ENCODE results near the gene GUCD1. TPM values are rescaled to one million over a fixed set of nuclear protein-coding genes. Genes with fewer than 3 reads are reported as not detected.

GUCD1 gene
- total RNA-seq, 1 experiment from 2014 or later: 48.7 TPM

GRCh38 chr22:24592851-24593558 is 38.1 kb upstream of the GUCD1 start, which contains the start of gene LRRC75B (continued):
- TF ChIP-seq SRF (IDR thresholded peaks at IDR 0.05; ENCODE audit: low read depth) (no peak), EZH2 (IDR thresholded peaks at IDR 0.05) (no peak), EGR1 (IDR thresholded peaks at IDR 0.05; ENCODE audit: low read depth) (no peak)

DNA sequence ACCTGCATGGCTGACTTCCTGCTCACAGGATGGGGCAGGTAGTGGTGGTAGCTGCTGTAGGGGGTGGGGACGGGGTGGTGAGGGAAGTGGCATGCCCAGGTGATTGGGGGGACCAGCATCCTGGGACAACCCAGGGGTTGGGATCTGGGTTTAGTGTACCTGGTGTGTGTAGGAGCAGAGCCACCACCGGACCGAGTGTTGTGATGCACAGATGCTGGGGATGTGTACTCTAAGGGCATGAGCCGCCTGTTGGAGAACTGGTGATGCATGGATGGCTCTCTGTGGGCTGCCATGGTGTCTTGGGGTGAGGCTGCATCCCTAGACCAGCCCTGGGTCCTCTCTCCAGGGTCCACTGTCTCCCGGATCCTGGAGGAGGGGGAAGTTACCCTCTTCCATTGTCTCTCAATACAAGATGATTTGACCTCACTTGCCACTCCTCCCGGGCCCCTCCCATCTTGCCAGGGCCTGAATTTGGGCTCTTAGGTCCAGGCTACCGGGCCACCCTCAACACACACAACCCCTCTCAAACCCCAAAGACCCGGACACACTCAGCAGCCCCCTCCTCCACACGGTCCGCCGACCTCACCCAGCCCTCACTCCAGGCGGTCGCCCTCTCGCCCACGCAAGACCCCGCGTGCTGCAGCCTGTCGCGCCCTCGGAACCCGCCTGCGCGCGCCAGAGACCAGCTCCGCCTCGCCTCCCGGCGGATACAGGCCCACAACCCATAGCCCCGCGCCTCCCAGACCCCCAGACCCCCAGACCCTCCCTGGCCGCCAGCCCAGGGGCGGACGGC is 37.3 kb upstream of the GUCD1 start:
- TSS peak; percentile 70 for BruUV-seq (replicated peaks)
- H2AFZ ChIP-seq (ENCODE audit: low read depth, low read length, poor library complexity, severe bottlenecking): no peak overlapping the region
- RAD21 ChIA-PET (ENCODE audit: low non-redundant PET in 1 of 2, low total read pairs in 2 of 2, uncharacterized antibody in 2 of 2, unreplicated experiment in 2 of 2): no interaction called here
- no peaks in the 10 kb centered on the region for H3K27me3 ChIP-seq (ENCODE audit: insufficient read depth, low read length)
- H4K20me1 ChIP-seq (ENCODE audit: insufficient read depth): no peaks in the 10 kb centered on the region
- H3K27ac ChIP-seq (ENCODE audit: low read depth, low read length): peak overlapping the region; percentile 65; the same call in 1 of the 2 replicates
- CTCF ChIA-PET: no interaction called here
- H3K79me2 ChIP-seq (ENCODE audit: insufficient read depth, low read length): no peaks in the 10 kb centered on the region
- DNase-seq (ENCODE audit: low read depth, low spot score): no peak
- intact Hi-C loops (cut with micrococcal nuclease): no loop called here
- H3K9me2 ChIP-seq (ENCODE audit: insufficient read depth): no peaks in the 10 kb centered on the region
- peak overlapping the region; percentile 73 for H3K9ac ChIP-seq (ENCODE audit: low read length)
- H3K36me3 ChIP-seq (ENCODE audit: control insufficient read depth in 1 of 2, insufficient read depth in 2 of 2, low read length in 2 of 2): no peaks in the 10 kb centered on the region
- POLR2A ChIA-PET: no interaction called here
- H3K4me1 ChIP-seq (ENCODE audit: control insufficient read depth in 1 of 2, insufficient read depth in 2 of 2, low read length in 2 of 2): peaks cover 8 to 20% of the 10 kb centered on the region in 2 experiments
- TF ChIP-seq SRF (IDR thresholded peaks at IDR 0.05; ENCODE audit: low read depth) (no peak), EGR1 (IDR thresholded peaks at IDR 0.05; ENCODE audit: low read depth) (peak; percentile 75)
- H3K4me2 ChIP-seq (ENCODE audit: low read length): peak overlapping the region; percentile 96
- peak overlapping the region; percentile 62 to 68 for H3K4me3 ChIP-seq (replicated peaks in 1 of 2; ENCODE audit: low read depth in 1 of 2, low read length in 2 of 2)
- ATAC-seq: peak; percentile 43
- H3K9me3 ChIP-seq (ENCODE audit: control insufficient read depth in 1 of 2, insufficient read depth in 1 of 2, low read depth in 1 of 2, low read length in 2 of 2): no peaks in the 10 kb centered on the region

DNA sequence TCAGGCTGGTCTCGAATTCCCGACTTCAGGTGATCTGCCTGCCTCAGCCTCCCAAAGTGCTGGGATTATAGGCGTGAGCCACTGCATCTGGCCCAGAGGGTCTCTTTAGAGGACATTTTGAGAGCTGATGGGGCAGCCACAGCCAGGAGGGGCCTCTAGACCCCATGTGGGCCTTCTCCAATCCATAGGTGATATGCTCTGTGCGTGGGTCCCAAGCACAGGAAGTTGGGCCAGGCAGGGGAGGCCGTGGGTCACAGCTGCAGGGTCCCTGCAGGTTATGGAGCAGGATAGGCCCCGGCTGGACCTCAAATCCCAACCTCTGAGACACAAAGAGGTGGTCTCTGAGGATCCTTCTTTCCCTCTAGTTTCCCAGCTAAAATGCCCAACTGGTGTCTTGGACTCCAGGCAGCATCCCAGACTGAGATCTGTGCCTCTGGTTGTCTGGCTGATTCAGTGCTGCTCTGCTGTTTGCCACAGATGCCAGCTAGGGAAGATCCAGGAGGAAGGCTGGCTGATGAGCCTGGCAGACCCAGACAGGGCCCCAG is 36.4 kb upstream of the GUCD1 start:
- POLR2A ChIA-PET: no interaction called here
- BruUV-seq (replicated peaks): no TSS peak
- no peak for TF ChIP-seq POLR2A (IDR thresholded peaks at IDR 0.05; ENCODE audit: borderline replicate concordance, extremely low read depth, insufficient read depth, insufficient read length)
- TF ChIP-seq RAD21 (IDR thresholded peaks at IDR 0.05; ENCODE audit: low read depth): no peak
- TF ChIP-seq JUND (IDR thresholded peaks at IDR 0.05): no peak
- TF ChIP-seq EZH2 (IDR thresholded peaks at IDR 0.05): no peak
- TF ChIP-seq ZNF274 (IDR thresholded peaks at IDR 0.05; ENCODE audit: low read depth, low read length): no peak
- TF ChIP-seq ELF1 (IDR thresholded peaks at IDR 0.05; ENCODE audit: borderline replicate concordance, low read depth): no peak
- no peak for TF ChIP-seq SP1 (IDR thresholded peaks at IDR 0.05; ENCODE audit: low read depth)
- no peak for TF ChIP-seq ZBTB33 (IDR thresholded peaks at IDR 0.05; ENCODE audit: extremely low read depth, insufficient replicate concordance, low read length)
- TF ChIP-seq SIN3A (IDR thresholded peaks at IDR 0.05; ENCODE audit: low read depth): no peak
- TF ChIP-seq, protein P1, sequence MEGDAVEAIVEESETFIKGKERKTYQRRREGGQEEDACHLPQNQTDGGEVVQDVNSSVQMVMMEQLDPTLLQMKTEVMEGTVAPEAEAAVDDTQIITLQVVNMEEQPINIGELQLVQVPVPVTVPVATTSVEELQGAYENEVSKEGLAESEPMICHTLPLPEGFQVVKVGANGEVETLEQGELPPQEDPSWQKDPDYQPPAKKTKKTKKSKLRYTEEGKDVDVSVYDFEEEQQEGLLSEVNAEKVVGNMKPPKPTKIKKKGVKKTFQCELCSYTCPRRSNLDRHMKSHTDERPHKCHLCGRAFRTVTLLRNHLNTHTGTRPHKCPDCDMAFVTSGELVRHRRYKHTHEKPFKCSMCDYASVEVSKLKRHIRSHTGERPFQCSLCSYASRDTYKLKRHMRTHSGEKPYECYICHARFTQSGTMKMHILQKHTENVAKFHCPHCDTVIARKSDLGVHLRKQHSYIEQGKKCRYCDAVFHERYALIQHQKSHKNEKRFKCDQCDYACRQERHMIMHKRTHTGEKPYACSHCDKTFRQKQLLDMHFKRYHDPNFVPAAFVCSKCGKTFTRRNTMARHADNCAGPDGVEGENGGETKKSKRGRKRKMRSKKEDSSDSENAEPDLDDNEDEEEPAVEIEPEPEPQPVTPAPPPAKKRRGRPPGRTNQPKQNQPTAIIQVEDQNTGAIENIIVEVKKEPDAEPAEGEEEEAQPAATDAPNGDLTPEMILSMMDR (IDR thresholded peaks at IDR 0.05 in 2 of 3, conservative IDR thresholded peaks at IDR 0.05 in 1 of 3; ENCODE audit: borderline replicate concordance in 1 of 3, insufficient read depth in 1 of 3, low read depth in 2 of 3, low read length in 2 of 3): no peak
- no peak for TF ChIP-seq EZH2phosphoT487 (IDR thresholded peaks at IDR 0.05; ENCODE audit: borderline replicate concordance)

More for the DNA sequence above, 36.4 kb upstream of the GUCD1 start:
- no peak overlapping the region for H2AFZ ChIP-seq (ENCODE audit: low read depth, low read length, poor library complexity, severe bottlenecking)
- no peaks in the 10 kb centered on the region for H3K79me2 ChIP-seq (ENCODE audit: insufficient read depth, low read length)
- H3K4me3 ChIP-seq (replicated peaks in 1 of 2; ENCODE audit: low read depth in 1 of 2, low read length in 2 of 2): no peak overlapping the region
- no peak overlapping the region for H3K27ac ChIP-seq (ENCODE audit: low read depth, low read length)
- ATAC-seq (no peak), DNase-seq (ENCODE audit: low read depth, low spot score) (no peak)
- peaks cover 8 to 20% of the 10 kb centered on the region in 2 experiments for H3K4me1 ChIP-seq (ENCODE audit: control insufficient read depth in 1 of 2, insufficient read depth in 2 of 2, low read length in 2 of 2)
- H3K9ac ChIP-seq (ENCODE audit: low read length): no peak overlapping the region
- peak overlapping the region; percentile 96; the same call in 1 of the 2 replicates for H3K4me2 ChIP-seq (ENCODE audit: low read length)
- no peaks in the 10 kb centered on the region for H4K20me1 ChIP-seq (ENCODE audit: insufficient read depth)
- H3K9me2 ChIP-seq (ENCODE audit: insufficient read depth): no peaks in the 10 kb centered on the region
- H3K36me3 ChIP-seq (ENCODE audit: control insufficient read depth in 1 of 2, insufficient read depth in 2 of 2, low read length in 2 of 2): no peaks in the 10 kb centered on the region
- H3K9me3 ChIP-seq (ENCODE audit: control insufficient read depth in 1 of 2, insufficient read depth in 1 of 2, low read depth in 1 of 2, low read length in 2 of 2): no peaks in the 10 kb centered on the region
- intact Hi-C loops (cut with micrococcal nuclease): no loop called here
- CTCF ChIA-PET: no interaction called here
- H3K27me3 ChIP-seq (ENCODE audit: insufficient read depth, low read length): no peaks in the 10 kb centered on the region
- RAD21 ChIA-PET (ENCODE audit: low non-redundant PET in 1 of 2, low total read pairs in 2 of 2, uncharacterized antibody in 2 of 2, unreplicated experiment in 2 of 2): no interaction called here
